ENCODE results near the gene ITGA8.
"Not testable (repeated sequence)": the region's sequence is repeated elsewhere in the genome, so short reads cannot be mapped to it uniquely, and the experiment has no call there.

Gene ITGA8

DNA sequence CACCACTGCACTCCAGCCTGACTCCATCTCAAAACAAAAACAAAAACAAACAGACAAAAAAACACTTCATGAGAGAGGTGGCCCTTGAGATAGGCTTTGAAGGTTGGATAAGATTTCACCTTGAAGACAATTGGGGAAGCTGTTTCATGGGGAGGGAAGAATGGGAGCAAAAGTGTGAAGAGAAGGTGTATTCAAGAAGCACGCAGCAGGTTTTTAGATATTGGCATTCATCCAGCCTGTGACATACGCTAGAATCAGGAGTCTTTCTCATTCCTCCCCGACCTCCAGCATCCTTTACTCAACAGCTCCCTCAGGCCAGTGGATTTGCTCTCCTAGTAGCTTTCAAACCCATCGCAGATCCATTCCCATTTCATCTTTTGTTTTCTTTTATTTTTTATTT lies 232.3 kb downstream of the ITGA8 start:
- Histone ChIP-seq H3K4me3 (ENCODE audit: low read length) (no peak overlapping the region), H3K27me3 (ENCODE audit: control insufficient read depth, insufficient read depth, low read length) (no peaks in the 10 kb centered on the region), H3K9ac (ENCODE audit: low read length) (no peak overlapping the region), H3K36me3 (ENCODE audit: control insufficient read depth, insufficient read depth, low read length) (no peaks in the 10 kb centered on the region), H3K27ac (ENCODE audit: low read depth, low read length) (no peak overlapping the region), H3K4me1 (ENCODE audit: control insufficient read depth, insufficient read depth, low read length) (no peaks in the 10 kb centered on the region)

DNA sequence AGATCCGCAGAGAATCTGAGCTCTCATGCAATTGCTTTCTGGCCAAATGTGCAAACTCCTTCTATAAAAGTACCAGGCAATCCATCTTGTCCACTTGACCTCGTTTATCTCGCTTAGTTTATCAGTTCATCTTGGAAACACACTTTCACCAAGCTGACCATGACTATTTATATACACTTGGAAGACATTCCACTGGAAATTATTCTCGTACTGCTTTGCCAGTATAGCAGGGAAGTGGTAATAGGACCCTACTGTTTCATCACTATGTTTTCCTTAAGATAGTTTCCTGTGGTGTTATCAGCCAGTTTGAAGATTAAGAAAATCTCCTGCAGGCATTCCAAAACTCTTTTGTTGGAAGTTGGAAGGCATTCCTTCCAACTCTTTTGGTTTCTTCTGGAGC lies 233.3 kb downstream of the ITGA8 start:
- no peaks in the 10 kb centered on the region for H3K36me3 ChIP-seq (ENCODE audit: control insufficient read depth, insufficient read depth, low read length)
- H3K4me3 ChIP-seq (ENCODE audit: low read length) = no peak overlapping the region
- no peak overlapping the region for H3K9ac ChIP-seq (ENCODE audit: low read length)
- no peaks in the 10 kb centered on the region for H3K27me3 ChIP-seq (ENCODE audit: control insufficient read depth, insufficient read depth, low read length)
- H3K4me1 ChIP-seq (ENCODE audit: control insufficient read depth, insufficient read depth, low read length) = no peaks in the 10 kb centered on the region
- H3K27ac ChIP-seq (ENCODE audit: low read depth, low read length) = no peak overlapping the region

DNA sequence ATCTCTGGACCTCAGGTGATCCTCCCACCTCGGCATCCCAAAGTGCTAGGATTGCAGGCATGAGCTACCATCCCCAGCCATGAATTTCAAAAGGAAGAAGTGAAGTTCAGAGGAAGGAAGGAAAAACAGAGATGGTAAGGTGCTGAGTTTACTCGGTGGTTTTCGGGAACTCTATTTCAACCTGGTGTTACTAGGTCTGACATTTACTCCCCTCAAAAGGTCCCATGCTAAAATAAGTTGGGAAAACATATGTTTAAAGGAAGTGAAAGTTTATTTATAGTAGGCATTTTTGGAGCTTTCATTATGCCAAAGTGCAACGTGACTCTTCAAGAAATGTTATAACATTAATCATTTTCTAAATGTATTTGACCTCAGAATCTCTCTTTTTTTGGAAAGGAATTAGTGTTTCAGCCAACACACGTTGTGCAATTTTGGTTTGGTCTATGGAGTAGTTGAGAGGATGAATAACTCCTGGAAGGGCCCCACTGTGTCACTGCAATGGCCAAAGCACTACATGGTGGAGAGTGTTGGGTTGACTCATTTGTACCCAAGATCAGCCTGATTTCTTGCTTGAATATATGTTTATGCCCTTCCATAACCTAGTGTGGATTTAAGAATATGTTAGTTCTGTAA lies 233.9 kb downstream of the ITGA8 start:
- Histone ChIP-seq H3K36me3 (ENCODE audit: control insufficient read depth, insufficient read depth, low read length) (no peaks in the 10 kb centered on the region), H3K27me3 (ENCODE audit: control insufficient read depth, insufficient read depth, low read length) (no peaks in the 10 kb centered on the region), H3K27ac (ENCODE audit: low read depth, low read length) (no peak overlapping the region), H3K4me3 (ENCODE audit: low read length) (no peak overlapping the region), H3K4me1 (ENCODE audit: control insufficient read depth, insufficient read depth, low read length) (no peaks in the 10 kb centered on the region), H3K9ac (ENCODE audit: low read length) (no peak overlapping the region)

DNA sequence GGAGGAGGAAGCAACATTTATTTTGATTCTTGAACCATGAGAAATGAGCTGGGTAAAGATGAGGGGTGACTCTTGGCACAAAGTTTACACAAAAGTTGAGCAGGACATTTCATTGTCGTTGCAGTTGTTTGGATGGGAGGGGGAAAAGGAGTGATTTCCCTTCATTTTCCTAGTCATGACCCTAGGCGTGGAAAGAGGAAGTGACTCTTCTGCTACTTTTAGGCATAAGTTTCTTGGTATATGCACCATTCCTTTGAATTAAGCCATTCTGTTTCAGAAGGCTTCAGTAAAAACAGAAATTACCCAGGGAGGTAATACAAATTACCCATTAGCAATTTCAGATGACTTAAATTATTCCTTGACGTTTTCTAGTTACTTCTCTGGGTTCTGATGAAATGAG lies 234.7 kb downstream of the ITGA8 start:
- no peak overlapping the region for H3K9ac ChIP-seq (ENCODE audit: low read length)
- H3K36me3 ChIP-seq (ENCODE audit: control insufficient read depth, insufficient read depth, low read length) = no peaks in the 10 kb centered on the region
- H3K27me3 ChIP-seq (ENCODE audit: control insufficient read depth, insufficient read depth, low read length) = no peaks in the 10 kb centered on the region
- H3K4me3 ChIP-seq (ENCODE audit: low read length) = no peak overlapping the region
- no peaks in the 10 kb centered on the region for H3K4me1 ChIP-seq (ENCODE audit: control insufficient read depth, insufficient read depth, low read length)
- no peak overlapping the region for H3K27ac ChIP-seq (ENCODE audit: low read depth, low read length)

DNA sequence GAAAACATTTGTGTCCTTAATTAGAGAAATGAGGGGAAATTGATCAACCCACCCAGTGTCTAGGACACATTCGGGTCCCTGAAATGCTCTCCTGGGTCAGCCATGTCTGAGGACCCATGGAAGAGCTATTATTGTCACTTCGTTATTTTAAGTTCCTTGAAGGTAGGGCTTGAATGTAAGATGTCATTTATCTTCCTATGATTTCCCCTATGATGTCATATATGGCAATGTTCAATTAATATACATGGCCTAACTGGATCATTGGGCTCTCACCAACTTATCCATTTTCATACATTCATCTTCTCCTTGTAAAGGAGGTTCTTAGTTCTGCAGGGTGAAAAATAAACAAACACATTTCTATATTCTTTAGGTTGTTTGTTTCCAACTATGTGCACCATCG lies 235.6 kb downstream of the ITGA8 start:
- Histone ChIP-seq H3K9ac (ENCODE audit: low read length) (no peak overlapping the region), H3K4me1 (ENCODE audit: control insufficient read depth, insufficient read depth, low read length) (no peaks in the 10 kb centered on the region)

DNA sequence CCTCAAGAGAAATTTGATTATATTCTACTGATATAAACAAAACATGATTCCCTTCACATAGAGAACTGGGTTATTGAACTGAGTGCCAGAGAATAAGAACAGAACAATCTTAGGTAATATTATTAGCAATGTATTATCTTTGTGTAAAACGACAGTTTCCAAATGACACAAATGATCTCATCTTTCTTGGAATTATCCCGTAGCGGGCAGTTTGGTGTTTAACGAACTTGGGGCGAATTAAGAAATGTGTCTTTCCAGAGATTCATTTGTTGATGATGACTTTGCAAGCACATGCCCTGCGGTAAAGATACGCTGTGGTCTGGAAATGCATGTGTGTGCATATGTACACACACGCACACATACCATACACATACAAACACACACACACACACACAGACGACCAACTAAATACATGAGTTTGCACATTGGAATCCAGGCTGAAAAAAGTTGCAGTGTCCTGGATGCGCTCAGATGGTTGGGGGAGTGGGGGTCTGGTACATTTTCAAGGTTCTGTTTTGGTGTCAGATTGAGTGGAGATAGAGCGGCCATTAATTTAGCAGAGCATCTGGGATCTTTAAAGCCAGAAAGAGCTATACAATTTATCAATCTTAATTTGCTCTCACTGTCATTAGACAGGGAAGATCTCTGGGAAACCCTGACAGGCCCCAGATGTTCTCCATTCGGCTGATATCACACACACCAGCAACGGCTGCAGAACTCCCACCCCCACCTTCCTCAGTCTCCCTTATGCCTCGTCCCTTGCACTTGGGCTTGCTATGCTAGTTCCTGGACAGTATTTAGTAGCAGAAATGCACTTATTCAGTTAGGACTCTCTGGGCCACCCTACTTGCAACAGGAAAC lies 236.3 kb downstream of the ITGA8 start:
- H3K27me3 ChIP-seq (ENCODE audit: control insufficient read depth, insufficient read depth, low read length) = no peaks in the 10 kb centered on the region
- no peak overlapping the region for H3K27ac ChIP-seq (ENCODE audit: low read depth, low read length)
- H3K4me3 ChIP-seq (ENCODE audit: low read length) = no peak overlapping the region
- H3K4me1 ChIP-seq (ENCODE audit: control insufficient read depth, insufficient read depth, low read length) = no peaks in the 10 kb centered on the region
- no peak overlapping the region for H3K9ac ChIP-seq (ENCODE audit: low read length)
- H3K36me3 ChIP-seq (ENCODE audit: control insufficient read depth, insufficient read depth, low read length) = no peaks in the 10 kb centered on the region

More for the DNA sequence above, 235.6 kb downstream of the ITGA8 start:
- Histone ChIP-seq H3K36me3 (ENCODE audit: control insufficient read depth, insufficient read depth, low read length) (no peaks in the 10 kb centered on the region), H3K4me3 (ENCODE audit: low read length) (no peak overlapping the region), H3K27ac (ENCODE audit: low read depth, low read length) (no peak overlapping the region), H3K27me3 (ENCODE audit: control insufficient read depth, insufficient read depth, low read length) (no peaks in the 10 kb centered on the region)

DNA sequence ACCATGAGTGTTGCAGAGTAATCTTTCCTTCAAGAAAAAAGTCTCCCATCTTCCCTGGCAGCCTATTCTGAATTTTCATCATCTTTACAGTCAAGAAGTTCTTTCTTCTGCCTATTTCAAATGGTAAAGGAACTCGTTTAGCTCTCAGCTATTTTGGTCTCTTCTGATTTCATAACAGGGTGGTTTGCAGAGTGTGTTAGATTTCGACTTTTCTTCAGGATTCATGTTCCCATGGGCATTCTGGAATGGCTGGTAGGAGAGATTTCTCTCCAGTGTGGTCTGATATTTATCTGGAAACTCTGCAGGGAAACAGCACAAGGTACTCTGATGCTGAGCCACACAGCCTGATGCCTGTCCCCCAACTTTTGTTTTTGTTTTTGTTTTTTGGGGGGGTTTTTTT lies 237.6 kb downstream of the ITGA8 start:
- H3K27me3 ChIP-seq (ENCODE audit: control insufficient read depth, insufficient read depth, low read length) = no peaks in the 10 kb centered on the region
- H3K4me1 ChIP-seq (ENCODE audit: control insufficient read depth, insufficient read depth, low read length) = no peaks in the 10 kb centered on the region
- H3K27ac ChIP-seq (ENCODE audit: low read depth, low read length) = no peak overlapping the region
- H3K4me3 ChIP-seq (ENCODE audit: low read length) = no peak overlapping the region
- H3K36me3 ChIP-seq (ENCODE audit: control insufficient read depth, insufficient read depth, low read length) = no peaks in the 10 kb centered on the region
- no peak overlapping the region for H3K9ac ChIP-seq (ENCODE audit: low read length)

DNA sequence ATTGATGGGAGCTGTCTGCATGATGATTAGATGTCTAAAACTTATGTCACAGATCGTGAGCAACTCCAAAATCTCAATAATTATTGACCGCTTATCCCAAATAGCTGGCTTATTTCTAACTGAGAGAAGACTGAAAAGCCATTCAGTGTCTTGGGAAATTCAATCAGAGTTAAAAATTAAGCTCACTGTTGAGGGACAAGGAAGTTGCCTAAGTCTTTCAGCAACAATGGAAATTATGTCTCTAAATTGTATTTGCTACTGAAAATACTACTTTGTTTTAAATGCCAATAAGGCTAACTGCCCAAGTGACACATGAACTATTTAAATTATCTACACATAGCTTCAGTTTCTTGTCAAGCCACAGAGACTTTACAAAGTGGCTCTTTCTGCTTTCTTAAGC lies 240.8 kb downstream of the ITGA8 start:
- Histone ChIP-seq H3K4me1 (ENCODE audit: control insufficient read depth, insufficient read depth, low read length) (no peaks in the 10 kb centered on the region), H3K27ac (ENCODE audit: low read depth, low read length) (no peak overlapping the region), H3K36me3 (ENCODE audit: control insufficient read depth, insufficient read depth, low read length) (no peaks in the 10 kb centered on the region), H3K4me3 (ENCODE audit: low read length) (no peak overlapping the region), H3K9ac (ENCODE audit: low read length) (no peak overlapping the region), H3K27me3 (ENCODE audit: control insufficient read depth, insufficient read depth, low read length) (no peaks in the 10 kb centered on the region)

DNA sequence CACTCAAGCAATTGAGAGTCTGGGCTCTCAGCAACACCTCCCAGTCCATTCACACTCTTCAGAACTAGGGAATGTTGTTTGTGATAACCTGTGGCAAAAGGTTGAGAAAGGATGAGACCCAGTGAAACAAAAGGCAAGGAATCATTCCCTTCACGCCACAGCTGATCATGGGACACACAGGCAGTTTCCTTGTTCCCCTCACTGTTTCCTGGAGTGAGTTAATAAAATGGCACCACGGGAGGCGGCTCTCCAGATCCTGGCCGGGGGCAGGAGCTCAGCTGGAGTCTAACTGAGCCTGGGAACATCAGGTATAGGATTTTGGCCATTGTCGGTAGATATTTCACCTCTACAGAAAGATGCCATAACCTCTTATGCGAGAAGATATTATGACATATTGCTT lies 241.3 kb downstream of the ITGA8 start:
- H3K27ac ChIP-seq (ENCODE audit: low read depth, low read length) = no peak overlapping the region
- H3K27me3 ChIP-seq (ENCODE audit: control insufficient read depth, insufficient read depth, low read length) = no peaks in the 10 kb centered on the region
- H3K4me3 ChIP-seq (ENCODE audit: low read length) = no peak overlapping the region
- no peaks in the 10 kb centered on the region for H3K36me3 ChIP-seq (ENCODE audit: control insufficient read depth, insufficient read depth, low read length)
- H3K9ac ChIP-seq (ENCODE audit: low read length) = no peak overlapping the region
- no peaks in the 10 kb centered on the region for H3K4me1 ChIP-seq (ENCODE audit: control insufficient read depth, insufficient read depth, low read length)

DNA sequence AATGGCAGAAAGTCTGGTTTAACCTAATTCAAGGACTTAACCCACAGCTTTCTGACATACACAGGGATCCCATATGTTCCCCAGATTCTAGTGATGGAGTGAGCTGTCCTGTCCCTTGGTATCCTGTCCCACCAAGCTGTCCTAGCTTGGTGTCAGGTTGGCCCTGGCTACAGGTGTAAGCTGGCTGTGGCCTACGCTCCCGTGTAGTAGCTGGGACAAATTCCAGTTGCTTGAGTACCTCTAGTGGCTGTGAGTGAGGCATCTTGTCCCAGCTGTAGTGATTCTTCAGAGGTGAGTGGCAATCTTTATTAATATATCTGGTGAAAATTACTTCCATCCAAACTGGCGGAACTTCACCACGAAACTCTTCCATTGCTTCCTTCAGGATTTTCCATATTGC lies 243.4 kb downstream of the ITGA8 start:
- Histone ChIP-seq H3K36me3 (ENCODE audit: control insufficient read depth, insufficient read depth, low read length) (no peaks in the 10 kb centered on the region), H3K4me1 (ENCODE audit: control insufficient read depth, insufficient read depth, low read length) (no peaks in the 10 kb centered on the region), H3K9ac (ENCODE audit: low read length) (no peak overlapping the region), H3K27ac (ENCODE audit: low read depth, low read length) (no peak overlapping the region), H3K4me3 (ENCODE audit: low read length) (no peak overlapping the region), H3K27me3 (ENCODE audit: control insufficient read depth, insufficient read depth, low read length) (no peaks in the 10 kb centered on the region)

DNA sequence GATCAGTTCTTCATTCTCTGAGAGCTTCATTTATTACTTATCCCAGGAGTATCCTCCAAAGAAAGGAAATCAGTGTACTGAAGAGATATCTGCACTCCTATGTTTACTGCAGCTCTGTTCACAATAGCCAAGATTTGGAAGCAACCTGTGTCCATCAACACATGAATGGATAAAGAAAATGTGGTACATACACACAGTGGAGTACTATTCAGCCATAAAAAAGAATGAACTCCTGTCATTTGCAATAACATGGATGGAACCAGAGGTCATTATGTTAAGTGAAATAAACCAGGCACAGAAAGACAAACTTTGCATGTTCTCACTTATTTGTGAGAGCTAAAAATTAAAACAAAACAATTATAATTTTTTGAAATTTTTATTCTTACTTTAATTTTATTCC lies 244.3 kb downstream of the ITGA8 start:
- not testable (repeated sequence) for H3K27ac ChIP-seq (ENCODE audit: low read depth, low read length); H3K4me3 ChIP-seq (ENCODE audit: low read length); H3K9ac ChIP-seq (ENCODE audit: low read length); H3K27me3 ChIP-seq (ENCODE audit: control insufficient read depth, insufficient read depth, low read length); H3K36me3 ChIP-seq (ENCODE audit: control insufficient read depth, insufficient read depth, low read length); H3K4me1 ChIP-seq (ENCODE audit: control insufficient read depth, insufficient read depth, low read length)

DNA sequence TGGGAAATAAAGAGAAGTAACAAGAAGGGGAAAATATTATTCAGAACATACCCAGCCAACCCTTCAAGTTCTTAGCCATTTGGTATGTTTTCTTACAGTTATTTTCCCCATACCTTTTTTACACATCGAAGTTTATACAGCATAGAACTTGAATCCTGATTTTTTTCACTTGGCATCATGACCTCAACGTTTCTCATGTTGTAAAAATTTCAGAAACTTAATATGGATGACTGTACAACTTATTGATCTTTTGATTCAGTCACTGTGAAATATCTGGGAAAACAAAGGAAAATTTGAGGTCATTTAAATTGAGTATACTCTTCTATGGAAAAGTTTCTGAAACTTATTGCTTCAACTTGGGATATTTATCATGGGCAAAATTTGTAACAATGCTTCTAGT lies 245.1 kb downstream of the ITGA8 start:
- H3K9ac ChIP-seq (ENCODE audit: low read length) = no peak overlapping the region
- H3K27ac ChIP-seq (ENCODE audit: low read depth, low read length) = no peak overlapping the region
- no peaks in the 10 kb centered on the region for H3K27me3 ChIP-seq (ENCODE audit: control insufficient read depth, insufficient read depth, low read length)
- H3K4me1 ChIP-seq (ENCODE audit: control insufficient read depth, insufficient read depth, low read length) = no peaks in the 10 kb centered on the region
- no peaks in the 10 kb centered on the region for H3K36me3 ChIP-seq (ENCODE audit: control insufficient read depth, insufficient read depth, low read length)
- H3K4me3 ChIP-seq (ENCODE audit: low read length) = no peak overlapping the region

DNA sequence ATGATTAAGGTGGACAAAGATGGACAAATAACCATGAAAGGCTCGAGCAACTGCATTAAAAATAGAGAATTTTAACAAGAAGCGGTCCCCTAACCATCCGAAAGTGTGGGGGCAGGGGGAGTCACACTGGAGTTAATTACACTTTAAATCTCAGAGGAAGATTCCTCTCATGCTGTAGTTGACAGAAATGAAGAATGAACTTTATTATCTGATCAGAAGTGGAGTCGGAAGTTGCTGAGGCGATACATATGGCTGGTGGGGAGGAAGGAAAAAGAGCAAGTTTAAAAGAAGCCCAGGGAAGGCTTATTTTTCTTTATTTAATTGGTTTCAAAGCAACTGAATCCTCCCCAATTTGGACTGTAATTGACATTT lies 246.3 kb downstream of the ITGA8 start:
- H3K36me3 ChIP-seq (ENCODE audit: control insufficient read depth, insufficient read depth, low read length) = no peaks in the 10 kb centered on the region
- H3K4me3 ChIP-seq (ENCODE audit: low read length) = no peak overlapping the region
- no peaks in the 10 kb centered on the region for H3K4me1 ChIP-seq (ENCODE audit: control insufficient read depth, insufficient read depth, low read length)
- H3K27ac ChIP-seq (ENCODE audit: low read depth, low read length) = no peak overlapping the region
- H3K9ac ChIP-seq (ENCODE audit: low read length) = no peak overlapping the region
- H3K27me3 ChIP-seq (ENCODE audit: control insufficient read depth, insufficient read depth, low read length) = no peaks in the 10 kb centered on the region
